ENCODE results near the gene PNMA6F. TPM values are rescaled to one million over a fixed set of nuclear protein-coding genes. Genes with fewer than 3 reads are reported as not detected.

Gene PNMA6F
- polyA plus RNA-seq, 1 of the 3 experiments (the other 2 are of a cell fraction): not detected

- H3K4me1 ChIP-seq (ENCODE audit: control insufficient read depth in 1 of 2, insufficient read depth in 2 of 2, low read depth in 1 of 2, low read length in 1 of 2): no peaks in the 10 kb centered on the region; a peak in 1 of 4 replicates
- no peaks in the 10 kb centered on the region for H3K79me2 ChIP-seq (ENCODE audit: insufficient read depth)
- no peak overlapping the region for H3K4me3 ChIP-seq (ENCODE audit: low read depth in 2 of 2, low read length in 1 of 2)
- WGBS (ENCODE audit: low lambda C conversion rate): 0% methylated on average over 1 of the region's 1 CpG
- H2AFZ ChIP-seq (ENCODE audit: low read depth): no peak overlapping the region
- CTCF ChIA-PET: no interaction called here
- H3K9me3 ChIP-seq: no peaks in the 10 kb centered on the region
- H3K27me3 ChIP-seq (ENCODE audit: insufficient read depth): no peaks in the 10 kb centered on the region; the same call in 1 of the 2 replicates
- no peaks in the 10 kb centered on the region for H3F3A ChIP-seq (replicated peaks; ENCODE audit: insufficient read depth)
- H3K9me2 ChIP-seq: no peaks in the 10 kb centered on the region
- POLR2A ChIA-PET: no interaction called here
- no peak overlapping the region for H3K4me2 ChIP-seq
- H3K9ac ChIP-seq: no peak overlapping the region
- DNase-seq: no peak
- H4K20me1 ChIP-seq (ENCODE audit: insufficient read depth): no peaks in the 10 kb centered on the region
- no peak overlapping the region for H3K27ac ChIP-seq (ENCODE audit: low read depth in 2 of 2, low read length in 1 of 2)
- TF ChIP-seq EZH2phosphoT487 (IDR thresholded peaks at IDR 0.05; ENCODE audit: borderline replicate concordance, low read depth) (no peak), NRF1 (IDR thresholded peaks at IDR 0.05; ENCODE audit: low read depth, low read length) (no peak), TCF12 (IDR thresholded peaks at IDR 0.05) (no peak), IRF3 (IDR thresholded peaks at IDR 0.05; ENCODE audit: low read depth, low read length) (no peak), MAX (IDR thresholded peaks at IDR 0.05; ENCODE audit: low read depth) (no peak), USF1 (IDR thresholded peaks at IDR 0.05; ENCODE audit: borderline replicate concordance, low read depth) (no peak)
- no peaks in the 10 kb centered on the region for H3K36me3 ChIP-seq (replicated peaks in 1 of 2; ENCODE audit: control insufficient read depth in 1 of 2, insufficient read depth in 2 of 2, low read length in 1 of 2)
Measured at GRCh38 chrX:153357877-153358276, 36.3 kb upstream of the PNMA6F start.

GRCh38 chrX:153353416-153353815, 31.8 kb upstream of the PNMA6F start:
- ChIA-PET CTCF (interaction anchor here (1.2 kb wide), 1 partner anchor 19 kb away, joined by 3 read pairs; no protein-coding TSS in a partner anchor), POLR2A (no interaction called here)
- WGBS (ENCODE audit: low lambda C conversion rate): 39% methylated on average over 6 of the region's 12 CpGs
- no peak for TF ChIP-seq POLR2AphosphoS5 (IDR thresholded peaks at IDR 0.05; ENCODE audit: low read depth, low read length)
- no peak for TF ChIP-seq IRF3 (IDR thresholded peaks at IDR 0.05; ENCODE audit: low read depth, low read length)
- no peak for TF ChIP-seq MXI1 (IDR thresholded peaks at IDR 0.05; ENCODE audit: low read depth, low read length)
- no peak for TF ChIP-seq GABPA (IDR thresholded peaks at IDR 0.05; ENCODE audit: low read depth)
- no peak for TF ChIP-seq ELF1 (IDR thresholded peaks at IDR 0.05)
- no peak for TF ChIP-seq TEAD4 (IDR thresholded peaks at IDR 0.05; ENCODE audit: borderline replicate concordance, insufficient read depth)
- no peak for TF ChIP-seq NRF1 (IDR thresholded peaks at IDR 0.05; ENCODE audit: low read depth, low read length)
- no peak for TF ChIP-seq MAX (IDR thresholded peaks at IDR 0.05; ENCODE audit: low read depth)
- TF ChIP-seq YY1 (IDR thresholded peaks at IDR 0.05; ENCODE audit: low read depth): no peak
- no peak for TF ChIP-seq FOSL2 (IDR thresholded peaks at IDR 0.05; ENCODE audit: borderline replicate concordance, low read depth)
- no peak for TF ChIP-seq USF1 (IDR thresholded peaks at IDR 0.05; ENCODE audit: borderline replicate concordance, low read depth)
- no peak for TF ChIP-seq GATA2 (CRISPR knock-in tag; IDR thresholded peaks at IDR 0.05)
- no peak for TF ChIP-seq SIN3A (IDR thresholded peaks at IDR 0.05; ENCODE audit: borderline replicate concordance, low read depth, low read length)
- TF ChIP-seq FOXJ3 (CRISPR knock-in tag; IDR thresholded peaks at IDR 0.05): no peak
- TF ChIP-seq ZBTB33 (IDR thresholded peaks at IDR 0.05; ENCODE audit: borderline replicate concordance, low read depth): no peak
- no peak for TF ChIP-seq USF2 (IDR thresholded peaks at IDR 0.05; ENCODE audit: borderline replicate concordance, low read depth, low read length)
- no peak for TF ChIP-seq RXRA (IDR thresholded peaks at IDR 0.05; ENCODE audit: borderline replicate concordance, low read depth)
- TF ChIP-seq FOXM1 (IDR thresholded peaks at IDR 0.05; ENCODE audit: low read depth): no peak

More at GRCh38 chrX:153353416-153353815, 31.8 kb upstream of the PNMA6F start:
- Histone ChIP-seq H3K9ac (no peak overlapping the region), H2AFZ (ENCODE audit: low read depth) (no peak overlapping the region), H4K20me1 (ENCODE audit: insufficient read depth) (no peaks in the 10 kb centered on the region), H3K4me2 (no peak overlapping the region), H3K27ac (ENCODE audit: low read depth in 2 of 2, low read length in 1 of 2) (no peak overlapping the region), H3F3A (replicated peaks; ENCODE audit: insufficient read depth) (no peaks in the 10 kb centered on the region), H3K4me1 (ENCODE audit: control insufficient read depth in 1 of 2, insufficient read depth in 2 of 2, low read depth in 1 of 2, low read length in 1 of 2) (no peaks in the 10 kb centered on the region), H3K9me2 (no peaks in the 10 kb centered on the region), H3K36me3 (replicated peaks in 1 of 2; ENCODE audit: control insufficient read depth in 1 of 2, insufficient read depth in 2 of 2, low read length in 1 of 2) (peaks cover 2 to 6% of the 10 kb centered on the region in 2 experiments), H3K9me3 (no peaks in the 10 kb centered on the region), H3K27me3 (ENCODE audit: insufficient read depth) (no peaks in the 10 kb centered on the region; the same call in 1 of the 2 replicates), H3K79me2 (ENCODE audit: insufficient read depth) (no peaks in the 10 kb centered on the region), H3K4me3 (ENCODE audit: low read depth in 2 of 2, low read length in 1 of 2) (no peak overlapping the region)
- no peak for DNase-seq
